ENCODE measurements around the gene SLC25A48.

- TF ChIP-seq CTCF (IDR thresholded peaks at IDR 0.05; ENCODE audit: low read length) (no peak), EZH2 (IDR thresholded peaks at IDR 0.05; ENCODE audit: borderline replicate concordance, low read length) (no peak)
These were observed 33.8 kb upstream of the SLC25A48 start for GRCh38 chr5:135800656-135801055.
